ENCODE measurements around the gene GNAQ. TPM values are rescaled to one million over a fixed set of nuclear protein-coding genes. Genes with fewer than 3 reads are reported as not detected.
A peak's percentile ranks its signal among the peaks of the same experiment; 100 is the strongest.

The GNAQ gene
- total RNA-seq, 4 donors from 2014 or later = 18.1 to 35.1 (median 24.0) TPM

GRCh38 chr9:77956555-77956954 is 75.1 kb downstream of the GNAQ start:
- TF ChIP-seq CTCF (IDR thresholded peaks at IDR 0.05) (no peak), POLR2A (IDR thresholded peaks at IDR 0.05) (no peak)

GRCh38 chr9:77954666-77955015 is 77.0 kb downstream of the GNAQ start:
- intact Hi-C loops (cut with DNase I) = no loop called here
- no peak for DNase-seq
- Histone ChIP-seq H3K9me3 (no peaks in the 10 kb centered on the region), H3K4me3 (no peak overlapping the region), H3K4me1 (peaks cover 16 to 75% (median 36%) of the 10 kb centered on the region in 3 donors), H3K27ac (peak overlapping the region in 2 of 4 donors; percentile 49 to 50), H3K36me3 (no peaks in the 10 kb centered on the region), H3K27me3 (no peaks in the 10 kb centered on the region)
- TF ChIP-seq CTCF (IDR thresholded peaks at IDR 0.05) (no peak), POLR2A (IDR thresholded peaks at IDR 0.05) (no peak)
- WGBS, 2 donors = 78 to 94% methylated on average over 5 of the region's 5 CpGs

More at GRCh38 chr9:77956555-77956954, 75.1 kb downstream of the GNAQ start:
- Histone ChIP-seq H3K4me1 (peaks cover 13 to 79% (median 37%) of the 10 kb centered on the region in 3 donors), H3K36me3 (no peaks in the 10 kb centered on the region), H3K27me3 (no peaks in the 10 kb centered on the region), H3K9me3 (no peaks in the 10 kb centered on the region), H3K27ac (no peak overlapping the region), H3K4me3 (no peak overlapping the region)
- DNase-seq = no peak
- WGBS, 2 donors = 49 to 62% methylated on average over 1 to 2 of the region's 2 CpGs
- intact Hi-C loops (cut with DNase I) = no loop called here

- Histone ChIP-seq H3K9me3 (no peaks in the 10 kb centered on the region), H3K4me3 (no peak overlapping the region), H3K4me1 (peaks cover 21 to 80% (median 41%) of the 10 kb centered on the region in 3 donors), H3K27ac (peak overlapping the region in 3 of 4 donors; percentile 49 to 61 (median 50)), H3K27me3 (no peaks in the 10 kb centered on the region), H3K36me3 (no peaks in the 10 kb centered on the region)
- TF ChIP-seq POLR2A (IDR thresholded peaks at IDR 0.05) (no peak), CTCF (IDR thresholded peaks at IDR 0.05) (no peak)
- WGBS, 2 donors = 67 to 73% methylated on average over 6 of the region's 6 CpGs
- no peak for DNase-seq
- intact Hi-C loops (cut with DNase I) = no loop called here
Observed at GRCh38 chr9:77954013-77954665, 77.5 kb downstream of the GNAQ start.

GRCh38 chr9:77953590-77953989 is 78.0 kb downstream of the GNAQ start:
- DNase-seq = no peak
- no peaks in the 10 kb centered on the region for H3K27me3 ChIP-seq
- peak overlapping the region in 3 of 4 donors; percentile 49 to 62 (median 61) for H3K27ac ChIP-seq
- H3K9me3 ChIP-seq = no peaks in the 10 kb centered on the region
- intact Hi-C loops (cut with DNase I) = no loop called here
- H3K4me3 ChIP-seq = no peak overlapping the region
- peaks cover 26 to 81% (median 44%) of the 10 kb centered on the region in 3 donors for H3K4me1 ChIP-seq
- no peak for TF ChIP-seq CTCF (IDR thresholded peaks at IDR 0.05)
- TF ChIP-seq POLR2A (IDR thresholded peaks at IDR 0.05) = no peak
- H3K36me3 ChIP-seq = no peaks in the 10 kb centered on the region

- no peak for DNase-seq
- Histone ChIP-seq H3K4me1 (peaks cover 26 to 81% (median 45%) of the 10 kb centered on the region in 3 donors), H3K27ac (peak overlapping the region in 3 of 4 donors; percentile 49 to 62 (median 61)), H3K4me3 (no peak overlapping the region), H3K36me3 (no peaks in the 10 kb centered on the region), H3K9me3 (no peaks in the 10 kb centered on the region), H3K27me3 (no peaks in the 10 kb centered on the region)
- no peak for TF ChIP-seq POLR2A (IDR thresholded peaks at IDR 0.05)
- TF ChIP-seq CTCF (IDR thresholded peaks at IDR 0.05) = no peak
- WGBS, 2 donors = 8 to 10% methylated on average over 2 of the region's 2 CpGs
- intact Hi-C loops (cut with DNase I) = no loop called here
Observed at GRCh38 chr9:77952635-77953328, 78.8 kb downstream of the GNAQ start.
